GM23338 (cell line): Measurements from ENCODE around the gene DCAF4.

Source experiments
- CREB1 ChIP-seq: fragments of 250-450 bp; sonication (Bioruptor Pico); IDR thresholded peaks from 2 replicates; pipeline ENCODE4 v1.5.0; 2020; ENCODE audit warnings: low read depth, mild to moderate bottlenecking, moderate library complexity
- CTCF ChIP-seq, 2 experiments: fragments of 200-600 bp in 1 of 2; sonication (generic) in 1 of 2; conservative IDR thresholded peaks; 2 replicates each; pipeline versions ENCODE4 v1.5.1 to v1.6.1; 2016 to 2017; ENCODE audit warnings: antibody characterized with exemption in 2 of 2, low read depth in 2 of 2, mild to moderate bottlenecking in 2 of 2, moderate library complexity in 1 of 2
- ETS1 ChIP-seq: IDR thresholded peaks from 2 replicates; pipeline ENCODE4 v1.6.1; 2016; ENCODE audit warnings: antibody characterized with exemption
- EZH2 ChIP-seq: fragments of 200-600 bp; sonication (generic); IDR thresholded peaks from one replicate; pipeline ENCODE4 v1.8.0; 2017; ENCODE audit warnings: antibody characterized with exemption, mild to moderate bottlenecking, low read depth; ENCODE audit not compliant: unreplicated experiment
- EZH2phosphoT487 ChIP-seq: fragments of 200-600 bp; sonication (generic); IDR thresholded peaks from one replicate; pipeline ENCODE4 v1.8.1; 2018; ENCODE audit warnings: antibody characterized with exemption; ENCODE audit not compliant: unreplicated experiment
- JUNB ChIP-seq: IDR thresholded peaks from one replicate; pipeline ENCODE4 v1.6.1; 2016; ENCODE audit warnings: antibody characterized with exemption; ENCODE audit not compliant: unreplicated experiment
- POLR2AphosphoS5 ChIP-seq: IDR thresholded peaks from 2 replicates; pipeline ENCODE4 v1.6.1; 2016; ENCODE audit warnings: antibody characterized with exemption, low read depth
- REST ChIP-seq: IDR thresholded peaks from one replicate; pipeline ENCODE4 v1.6.1; 2018; ENCODE audit warnings: antibody characterized with exemption; ENCODE audit not compliant: unreplicated experiment
- STAT1 ChIP-seq: IDR thresholded peaks from one replicate; pipeline ENCODE4 v1.6.1; 2016; ENCODE audit warnings: antibody characterized with exemption; ENCODE audit not compliant: unreplicated experiment

GRCh38 chr14:72928872-72929271 lies 2.6 kb downstream of the DCAF4 start:
- TF ChIP-seq CTCF (conservative IDR thresholded peaks at IDR 0.05; ENCODE audit: low read depth in 2 of 2) (no peak), EZH2 (no peak), ETS1 (no peak), STAT1 (no peak), REST (no peak), POLR2AphosphoS5 (no peak), CREB1 (CRISPR knock-in tag) (no peak), EZH2phosphoT487 (no peak), JUNB (no peak)
